Esophagus muscularis mucosa (tissue), 3 donors: ENCODE measurements around the gene CDK5RAP2.

ENCODE experiments used
- CTCF ChIP-seq, 3 experiments: fragments of 200-600 bp in 2 of 3; fragments of 450-650 bp in 1 of 3; sonication (generic) in 2 of 3; IDR thresholded peaks; one replicate each; pipeline ENCODE4 v1.5.1; 2017 to 2019; ENCODE audit warnings: antibody characterized with exemption in 3 of 3, mild to moderate bottlenecking in 2 of 3, moderate library complexity in 1 of 3
- POLR2A ChIP-seq: fragments of 450-650 bp; IDR thresholded peaks from one replicate; pipeline ENCODE4 v1.6.1; 2017; ENCODE audit warnings: antibody characterized with exemption, moderate library complexity, mild to moderate bottlenecking, low read depth

GRCh38 chr9:120413121-120414048 lies 166.6 kb downstream of the CDK5RAP2 start:
- no peak for TF ChIP-seq CTCF (IDR thresholded peaks at IDR 0.05)
- TF ChIP-seq POLR2A = no peak
